GM06990 (cell line): ENCODE measurements around the gene SNN.

Experiments
- DNase-seq: peaks from one replicate; pipeline ENCODE4 v3.0.0-alpha.2; 2011; ENCODE audit not compliant: insufficient read length; ENCODE audit errors: extremely low read depth
- H3K27me3 ChIP-seq: replicated peaks from 2 replicates; pipeline ENCODE4 v1.6.0; 2011; ENCODE audit warnings: low read length; ENCODE audit not compliant: control insufficient read depth, insufficient read depth
- H3K36me3 ChIP-seq: 2 replicates; pipeline ENCODE4 v1.5.1; 2011; ENCODE audit warnings: low read length; ENCODE audit not compliant: control insufficient read depth, insufficient read depth
- H3K4me3 ChIP-seq: replicated peaks from 2 replicates; pipeline ENCODE4 v1.5.1; 2011; ENCODE audit warnings: low read depth, mild to moderate bottlenecking, control low read depth, low read length
- CTCF ChIP-seq: IDR thresholded peaks from 2 replicates; pipeline ENCODE4 v1.5.1; 2011; ENCODE audit warnings: low read length, control low read depth, mild to moderate bottlenecking, inconsistent platforms; ENCODE audit not compliant: insufficient read depth, poor library complexity, severe bottlenecking

The SNN gene

GRCh38 chr16:11727796-11728543 is 59.7 kb downstream of the SNN start:
- no peak overlapping the region for H3K4me3 ChIP-seq
- DNase-seq, result peak; percentile 32
- no peaks in the 10 kb centered on the region for H3K27me3 ChIP-seq
- TF ChIP-seq CTCF, result no peak
- peaks cover 23% of the 10 kb centered on the region for H3K36me3 ChIP-seq
